ENCODE results near the gene FZD10. TPM values are rescaled to one million over a fixed set of nuclear protein-coding genes. Genes with fewer than 3 reads are reported as not detected.

FZD10 gene
- total RNA-seq, 1 experiment from 2014 or later: not detected

DNA sequence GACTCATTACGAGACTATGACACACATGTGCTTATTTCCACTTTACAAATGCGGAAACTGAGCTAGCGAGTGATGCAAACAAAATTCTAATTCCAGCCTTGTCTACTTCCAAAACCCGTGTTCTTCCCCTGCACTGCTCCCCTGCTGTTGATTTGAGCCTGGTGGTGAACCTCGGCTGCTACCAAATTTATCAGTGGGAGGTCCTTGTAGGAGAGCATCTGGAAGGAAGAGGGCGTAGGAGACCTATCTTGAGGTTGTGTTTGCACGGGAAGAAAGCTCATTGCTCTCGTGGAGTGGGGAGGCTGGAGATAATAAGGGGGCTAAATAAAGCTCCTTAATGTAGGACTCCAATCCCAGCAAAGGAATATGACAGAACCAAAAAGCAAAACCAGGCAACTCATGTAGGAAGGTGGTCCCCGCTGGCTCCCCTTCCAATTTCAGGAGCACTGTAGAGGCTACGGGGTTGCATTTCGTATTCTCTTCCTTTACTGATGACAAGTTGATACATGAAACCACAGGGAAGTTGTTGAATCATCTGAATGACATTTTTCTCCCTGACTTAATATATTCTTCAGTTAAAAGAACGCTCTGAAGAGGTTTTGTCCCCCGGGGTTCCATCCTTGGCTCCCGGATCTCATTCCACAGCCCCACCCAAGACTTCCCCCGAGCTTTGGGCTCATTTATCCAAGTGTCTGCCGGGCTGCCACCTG lies 52.6 kb downstream of the FZD10 start:
- H2AFZ ChIP-seq (ENCODE audit: low read depth, low read length, poor library complexity, severe bottlenecking): no peak overlapping the region
- TF ChIP-seq SIN3A (IDR thresholded peaks at IDR 0.05; ENCODE audit: low read depth) (no peak), EGR1 (IDR thresholded peaks at IDR 0.05; ENCODE audit: low read depth) (no peak), JUND (IDR thresholded peaks at IDR 0.05) (no peak), EZH2phosphoT487 (IDR thresholded peaks at IDR 0.05; ENCODE audit: borderline replicate concordance) (no peak), TCF7L2 (IDR thresholded peaks at IDR 0.05; ENCODE audit: borderline replicate concordance, extremely low read depth, insufficient read depth, insufficient read length) (no peak), SRF (IDR thresholded peaks at IDR 0.05; ENCODE audit: low read depth) (no peak), CEBPB (IDR thresholded peaks at IDR 0.05; ENCODE audit: low read depth) (no peak), CBX3 (IDR thresholded peaks at IDR 0.05; ENCODE audit: low read depth) (no peak), ZFX (IDR thresholded peaks at IDR 0.05) (no peak), MAX (IDR thresholded peaks at IDR 0.05) (no peak), EZH2 (IDR thresholded peaks at IDR 0.05) (no peak), ELF1 (IDR thresholded peaks at IDR 0.05; ENCODE audit: borderline replicate concordance, low read depth) (no peak), FOSL1 (IDR thresholded peaks at IDR 0.05; ENCODE audit: low read depth) (no peak), YY1 (IDR thresholded peaks at IDR 0.05; ENCODE audit: extremely low read depth, insufficient replicate concordance, low read depth, low read length) (no peak), SP1 (IDR thresholded peaks at IDR 0.05; ENCODE audit: low read depth) (no peak)
- TF ChIP-seq, protein P1, sequence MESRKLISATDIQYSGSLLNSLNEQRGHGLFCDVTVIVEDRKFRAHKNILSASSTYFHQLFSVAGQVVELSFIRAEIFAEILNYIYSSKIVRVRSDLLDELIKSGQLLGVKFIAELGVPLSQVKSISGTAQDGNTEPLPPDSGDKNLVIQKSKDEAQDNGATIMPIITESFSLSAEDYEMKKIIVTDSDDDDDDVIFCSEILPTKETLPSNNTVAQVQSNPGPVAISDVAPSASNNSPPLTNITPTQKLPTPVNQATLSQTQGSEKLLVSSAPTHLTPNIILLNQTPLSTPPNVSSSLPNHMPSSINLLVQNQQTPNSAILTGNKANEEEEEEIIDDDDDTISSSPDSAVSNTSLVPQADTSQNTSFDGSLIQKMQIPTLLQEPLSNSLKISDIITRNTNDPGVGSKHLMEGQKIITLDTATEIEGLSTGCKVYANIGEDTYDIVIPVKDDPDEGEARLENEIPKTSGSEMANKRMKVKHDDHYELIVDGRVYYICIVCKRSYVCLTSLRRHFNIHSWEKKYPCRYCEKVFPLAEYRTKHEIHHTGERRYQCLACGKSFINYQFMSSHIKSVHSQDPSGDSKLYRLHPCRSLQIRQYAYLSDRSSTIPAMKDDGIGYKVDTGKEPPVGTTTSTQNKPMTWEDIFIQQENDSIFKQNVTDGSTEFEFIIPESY (IDR thresholded peaks at IDR 0.05; ENCODE audit: extremely low read depth, insufficient replicate concordance, low read length): no peak
- BruUV-seq (replicated peaks): no TSS peak
- peaks cover 0 to 14% of the 10 kb centered on the region in 2 experiments; a peak in 2 of 4 replicates for H3K9me3 ChIP-seq (ENCODE audit: control insufficient read depth in 1 of 2, insufficient read depth in 1 of 2, low read depth in 1 of 2, low read length in 2 of 2)
- H3K9ac ChIP-seq (ENCODE audit: low read length): no peak overlapping the region
- ATAC-seq (no peak), DNase-seq (ENCODE audit: low read depth, low spot score) (no peak)
- H3K36me3 ChIP-seq (ENCODE audit: control insufficient read depth in 1 of 2, insufficient read depth in 2 of 2, low read length in 2 of 2): no peaks in the 10 kb centered on the region
- H3K79me2 ChIP-seq (ENCODE audit: insufficient read depth, low read length): no peaks in the 10 kb centered on the region
- RAD21 ChIA-PET (ENCODE audit: low non-redundant PET in 1 of 2, low total read pairs in 2 of 2, uncharacterized antibody in 2 of 2, unreplicated experiment in 2 of 2): no interaction called here
- H3K4me2 ChIP-seq (ENCODE audit: low read length): no peak overlapping the region
- CTCF ChIA-PET: no interaction called here
- no peaks in the 10 kb centered on the region for H4K20me1 ChIP-seq (ENCODE audit: insufficient read depth)
- H3K9me2 ChIP-seq (ENCODE audit: insufficient read depth): no peaks in the 10 kb centered on the region
- no peaks in the 10 kb centered on the region for H3K4me1 ChIP-seq (ENCODE audit: control insufficient read depth in 1 of 2, insufficient read depth in 2 of 2, low read length in 2 of 2)
- POLR2A ChIA-PET: no interaction called here
- intact Hi-C loops (cut with micrococcal nuclease): no loop called here
- H3K4me3 ChIP-seq (replicated peaks in 1 of 2; ENCODE audit: low read depth in 1 of 2, low read length in 2 of 2): no peak overlapping the region
- H3K27ac ChIP-seq (ENCODE audit: low read depth, low read length): no peak overlapping the region
- H3K27me3 ChIP-seq (ENCODE audit: insufficient read depth, low read length): no peaks in the 10 kb centered on the region

Other genes starting within 250 kb of the FZD10 start
- not detected for gene PIWIL1, start 175.4 kb downstream of the FZD10 start, total RNA-seq (2021; ENCODE audit: unreplicated experiment)

Measured in HCT116 (cell line).